Mammary epithelial cell (primary cell): ENCODE measurements around the gene TRIAP1.

ENCODE experiments used
- CTCF ChIP-seq, 2 donors: IDR thresholded peaks in 1 of 2; conservative IDR thresholded peaks in 1 of 2; 2 replicates each; pipeline ENCODE4 v1.5.1; 2011 to 2012; ENCODE audit warnings: inconsistent platforms in 2 of 2, low read length in 2 of 2, mild to moderate bottlenecking in 2 of 2, control low read depth in 1 of 2, low read depth in 1 of 2; ENCODE audit not compliant: insufficient read depth in 1 of 2; ENCODE audit errors: extremely low read depth in 1 of 2
- EZH2 ChIP-seq: IDR thresholded peaks from 2 replicates; pipeline ENCODE4 v1.6.1; 2012; ENCODE audit warnings: low read length, inconsistent platforms, borderline replicate concordance

GRCh38 chr12:120467439-120467838, 21.3 kb upstream of the TRIAP1 start:
- TF ChIP-seq CTCF (conservative IDR thresholded peaks at IDR 0.05 in 1 of 2, IDR thresholded peaks at IDR 0.05 in 1 of 2; ENCODE audit: extremely low read depth in 1 of 2, insufficient read depth in 1 of 2, low read depth in 1 of 2, low read length in 2 of 2) (no peak), EZH2 (no peak)
